ENCODE data around the gene ZNF740. TPM values are rescaled to one million over a fixed set of nuclear protein-coding genes. Genes with fewer than 3 reads are reported as not detected.

Gene ZNF740
- total and polyA plus RNA-seq, 10 of the 15 experiments (the other 5 are each of a cell fraction or from before 2014, with no cell fraction given) = 1.4 to 33.6 (median 11.3) TPM

- POLR2A ChIA-PET = interaction anchor here (0.6 to 2.1 kb wide), 3 partner anchors 9 to 65 kb away, joined by 3 to 6 read pairs (median 3); no protein-coding TSS in a partner anchor
- H3K79me2 ChIP-seq (ENCODE audit: control insufficient read depth, insufficient read depth, low read length) = peaks cover 16% of the 10 kb centered on the region
- no peak overlapping the region for H2AFZ ChIP-seq (ENCODE audit: control insufficient read depth, low read depth, low read length)
- H3K27ac ChIP-seq (ENCODE audit: control insufficient read depth, insufficient read depth) = no peak overlapping the region
- RAD21 ChIA-PET (ENCODE audit: unreplicated experiment) = interaction anchor here (1.2 to 1.7 kb wide), 2 partner anchors 14 to 36 kb away, joined by 4 to 5 read pairs; no protein-coding TSS in a partner anchor
- in situ Hi-C loops (cut with MboI) (no loop called here), intact Hi-C loops (cut with micrococcal nuclease; ENCODE audit: unreplicated experiment) (no loop called here)
- peaks cover 24% of the 10 kb centered on the region for H3K4me1 ChIP-seq (ENCODE audit: control insufficient read depth, insufficient read depth, low read length)
- no peaks in the 10 kb centered on the region for H3K9me3 ChIP-seq (replicated peaks; ENCODE audit: control insufficient read depth, insufficient read depth, low read length)
- no TSS peak for BruUV-seq (replicated peaks)
- no peak overlapping the region for H3K4me2 ChIP-seq (ENCODE audit: control insufficient read depth, insufficient read depth)
- no peak overlapping the region for H3K9ac ChIP-seq (ENCODE audit: control insufficient read depth, insufficient read depth, low read length)
- H3K4me3 ChIP-seq = no peak overlapping the region
- DNase-seq (ENCODE audit: low read depth, low spot score) = no peak
- ATAC-seq = no peak
- CTCF ChIA-PET = interaction anchor here (0.7 to 1.9 kb wide), 9 partner anchors 8 to 97 kb away, joined by 3 to 9 read pairs (median 5); no protein-coding TSS in a partner anchor
- no peak for FAIRE-seq
- TF ChIP-seq SMARCA5 (IDR thresholded peaks at IDR 0.05) = no peak
- no peak for TF ChIP-seq IKZF1 (conservative IDR thresholded peaks at IDR 0.05)
- TF ChIP-seq RBBP5 (conservative IDR thresholded peaks at IDR 0.05) = no peak
- TF ChIP-seq ZBTB11 (CRISPR knock-in tag; IDR thresholded peaks at IDR 0.05) = no peak
- TF ChIP-seq PML (IDR thresholded peaks at IDR 0.05; ENCODE audit: low read length) = no peak
- TF ChIP-seq SKIL (IDR thresholded peaks at IDR 0.05; ENCODE audit: low read depth, poor library complexity, severe bottlenecking) = no peak
- no peak for TF ChIP-seq SPI1 (IDR thresholded peaks at IDR 0.05; ENCODE audit: borderline replicate concordance, insufficient read depth, low read depth, low read length)
- no peak for TF ChIP-seq BRCA1 (IDR thresholded peaks at IDR 0.05; ENCODE audit: low read depth, low read length)
- TF ChIP-seq YY1 (IDR thresholded peaks at IDR 0.05; ENCODE audit: low read depth, low read length) = no peak
- no peak for TF ChIP-seq IKZF2 (IDR thresholded peaks at IDR 0.05)
- H3K27me3 ChIP-seq (replicated peaks in 1 of 2; ENCODE audit: control insufficient read depth in 2 of 2, insufficient read depth in 2 of 2, low read length in 1 of 2) = no peaks in the 10 kb centered on the region
- SMC1A ChIA-PET (ENCODE audit: uncharacterized antibody, unreplicated experiment) = interaction anchor here (0.9 to 1.4 kb wide), 4 partner anchors 15 to 36 kb away, joined by 3 to 6 read pairs (median 6); partner anchors contain the start of genes CSAD and ZNF740
- no peaks in the 10 kb centered on the region for H4K20me1 ChIP-seq (ENCODE audit: control insufficient read depth, insufficient read depth)
- WGBS (ENCODE audit: insufficient coverage, insufficient replicate concordance, low lambda C conversion rate, missing lambda C conversion rate) = 94% methylated on average over 10 of the region's 10 CpGs
- H3K36me3 ChIP-seq (ENCODE audit: control insufficient read depth in 2 of 2, insufficient read depth in 2 of 2, low read length in 1 of 2) = peaks cover 54 to 74% of the 10 kb centered on the region in 2 experiments
Observed at GRCh38 chr12:53195516-53196420, 15.2 kb downstream of the ZNF740 start.

Data from GM12878 (cell line).